ENCODE data around the gene VPS52. TPM values are rescaled to one million over a fixed set of nuclear protein-coding genes. Genes with fewer than 3 reads are reported as not detected.
A peak's percentile ranks its signal among the peaks of the same experiment; 100 is the strongest.

Gene VPS52
- total and polyA plus RNA-seq, 9 of the 15 experiments (the other 6 are each of a cell fraction or from before 2014, with no cell fraction given) = 24.4 to 103 (median 40.2) TPM

DNA sequence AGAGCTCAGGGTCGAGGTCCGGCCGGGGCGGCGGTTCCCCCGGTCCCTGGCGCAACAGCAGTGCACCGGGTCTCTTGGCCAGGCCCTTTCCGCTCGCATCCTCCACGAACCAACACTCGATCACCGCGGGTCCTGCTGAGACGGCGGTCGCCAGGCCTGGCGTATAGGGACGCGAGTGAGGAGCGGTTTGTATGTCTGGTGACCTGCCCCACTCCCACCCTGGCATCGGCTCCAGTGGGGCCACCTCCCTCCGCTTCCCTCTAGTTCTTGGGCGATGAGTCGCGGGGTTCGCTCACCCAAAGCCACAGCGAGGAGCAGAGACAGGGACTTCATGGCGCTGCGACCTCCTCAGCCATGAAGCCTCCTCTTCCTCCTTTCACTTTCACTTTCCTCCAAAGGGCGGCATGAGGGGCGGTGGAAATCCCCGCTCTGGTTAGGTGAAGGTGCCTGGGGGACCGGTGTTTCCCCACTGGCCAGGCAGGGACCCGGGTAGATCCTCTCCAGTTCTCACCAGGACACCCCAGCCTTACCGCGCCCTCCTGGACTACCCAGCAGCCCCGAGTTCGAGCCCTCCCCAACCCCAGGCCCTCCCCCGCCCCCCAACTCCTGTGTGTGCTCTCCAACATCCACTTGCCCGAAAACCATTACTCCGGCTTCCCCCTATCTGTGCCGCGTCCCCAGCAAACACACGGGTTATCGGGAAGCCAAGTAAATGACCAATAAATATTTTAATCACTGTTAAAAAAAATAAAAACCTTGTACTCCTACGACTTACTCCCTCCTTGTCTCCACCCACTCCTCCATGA is 42.2 kb upstream of the VPS52 start, which contains the start of gene TAPBP (continued):
- TF ChIP-seq MTA3 (IDR thresholded peaks at IDR 0.05; ENCODE audit: borderline replicate concordance) (peak; percentile 17; the same call in 1 of the 2 replicates), HMGN3 (IDR thresholded peaks at IDR 0.05; ENCODE audit: borderline replicate concordance, extremely low read depth, insufficient read length, low read depth, low read length) (peak; percentile 11), CXXC5 (CRISPR knock-in tag; IDR thresholded peaks at IDR 0.05) (0 out of 2 replicates have a peak, but pooled peaks have one; percentile 15), HDAC1 (IDR thresholded peaks at IDR 0.05) (peak in 1 of 2 experiments; percentile 26; a peak in 1 of 4 replicates), TCF3 (CRISPR knock-in tag; IDR thresholded peaks at IDR 0.05) (0 out of 2 replicates have a peak, but pooled peaks have one; percentile 12), FOXM1 (IDR thresholded peaks at IDR 0.05; ENCODE audit: low read depth) (peak; percentile 85), FOXM1 (CRISPR knock-in tag; IDR thresholded peaks at IDR 0.05; ENCODE audit: low read depth) (0 out of 2 replicates have a peak, but pooled peaks have one; percentile 10), PML (IDR thresholded peaks at IDR 0.05; ENCODE audit: low read length) (peak; percentile 24; the same call in 1 of the 2 replicates), RB1 (IDR thresholded peaks at IDR 0.05; ENCODE audit: low read depth) (peak; percentile 51; the same call in 1 of the 2 replicates), MCM3 (IDR thresholded peaks at IDR 0.05) (no peak), TAF7 (tag; IDR thresholded peaks at IDR 0.05) (peak; percentile 19; the same call in 1 of the 2 replicates), ARID1B (IDR thresholded peaks at IDR 0.05) (peak; percentile 11; the same call in 1 of the 2 replicates), NR2F6 (CRISPR knock-in tag; IDR thresholded peaks at IDR 0.05) (no peak), HIVEP1 (CRISPR knock-in tag; IDR thresholded peaks at IDR 0.05) (0 out of 2 replicates have a peak, but pooled peaks have one; percentile 68), FIP1L1 (IDR thresholded peaks at IDR 0.05; ENCODE audit: low read depth, low read length, poor library complexity, severe bottlenecking) (peak; percentile 47), POLR2G (IDR thresholded peaks at IDR 0.05; ENCODE audit: low read depth, low read length) (peak; percentile 87), PRMT5 (CRISPR knock-in tag; IDR thresholded peaks at IDR 0.05) (peak; percentile 41; the same call in 1 of the 2 replicates), MYC (IDR thresholded peaks at IDR 0.05; ENCODE audit: low read depth, low read length) (no peak; the same call in 1 of the 2 replicates), MYC (CRISPR knock-in tag; IDR thresholded peaks at IDR 0.05; ENCODE audit: borderline replicate concordance, low read depth) (peak; percentile 33; the same call in 1 of the 2 replicates), RBBP5 (IDR thresholded peaks at IDR 0.05; ENCODE audit: borderline replicate concordance, insufficient read depth, low read length, poor library complexity, severe bottlenecking) (peak; percentile 82), MAZ (CRISPR knock-in tag; conservative IDR thresholded peaks at IDR 0.05 in 1 of 2, IDR thresholded peaks at IDR 0.05 in 1 of 2) (peak in 1 of 2 experiments; percentile 45; a peak in 2 of 4 replicates), FOSL1 (tag; conservative IDR thresholded peaks at IDR 0.05) (0 out of 2 replicates have a peak, but pooled peaks have one; percentile 3), EP400 (IDR thresholded peaks at IDR 0.05) (peak; percentile 70), RBFOX2 (IDR thresholded peaks at IDR 0.05; ENCODE audit: low read depth, low read length) (peak; percentile 73), PHF20 (IDR thresholded peaks at IDR 0.05; ENCODE audit: partially characterized antibody) (peak; percentile 37)
- TF ChIP-seq, protein P1, sequence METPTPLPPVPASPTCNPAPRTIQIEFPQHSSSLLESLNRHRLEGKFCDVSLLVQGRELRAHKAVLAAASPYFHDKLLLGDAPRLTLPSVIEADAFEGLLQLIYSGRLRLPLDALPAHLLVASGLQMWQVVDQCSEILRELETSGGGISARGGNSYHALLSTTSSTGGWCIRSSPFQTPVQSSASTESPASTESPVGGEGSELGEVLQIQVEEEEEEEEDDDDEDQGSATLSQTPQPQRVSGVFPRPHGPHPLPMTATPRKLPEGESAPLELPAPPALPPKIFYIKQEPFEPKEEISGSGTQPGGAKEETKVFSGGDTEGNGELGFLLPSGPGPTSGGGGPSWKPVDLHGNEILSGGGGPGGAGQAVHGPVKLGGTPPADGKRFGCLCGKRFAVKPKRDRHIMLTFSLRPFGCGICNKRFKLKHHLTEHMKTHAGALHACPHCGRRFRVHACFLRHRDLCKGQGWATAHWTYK (CRISPR knock-in tag; IDR thresholded peaks at IDR 0.05) = 0 out of 2 replicates have a peak, but pooled peaks have one; percentile 42
- TF ChIP-seq, protein P2, sequence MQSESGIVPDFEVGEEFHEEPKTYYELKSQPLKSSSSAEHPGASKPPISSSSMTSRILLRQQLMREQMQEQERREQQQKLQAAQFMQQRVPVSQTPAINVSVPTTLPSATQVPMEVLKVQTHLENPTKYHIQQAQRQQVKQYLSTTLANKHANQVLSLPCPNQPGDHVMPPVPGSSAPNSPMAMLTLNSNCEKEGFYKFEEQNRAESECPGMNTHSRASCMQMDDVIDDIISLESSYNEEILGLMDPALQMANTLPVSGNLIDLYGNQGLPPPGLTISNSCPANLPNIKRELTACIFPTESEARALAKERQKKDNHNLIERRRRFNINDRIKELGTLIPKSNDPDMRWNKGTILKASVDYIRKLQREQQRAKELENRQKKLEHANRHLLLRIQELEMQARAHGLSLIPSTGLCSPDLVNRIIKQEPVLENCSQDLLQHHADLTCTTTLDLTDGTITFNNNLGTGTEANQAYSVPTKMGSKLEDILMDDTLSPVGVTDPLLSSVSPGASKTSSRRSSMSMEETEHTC (IDR thresholded peaks at IDR 0.05) = no peak
